ENCODE results near the gene PIK3C2B.

PIK3C2B gene

DNA sequence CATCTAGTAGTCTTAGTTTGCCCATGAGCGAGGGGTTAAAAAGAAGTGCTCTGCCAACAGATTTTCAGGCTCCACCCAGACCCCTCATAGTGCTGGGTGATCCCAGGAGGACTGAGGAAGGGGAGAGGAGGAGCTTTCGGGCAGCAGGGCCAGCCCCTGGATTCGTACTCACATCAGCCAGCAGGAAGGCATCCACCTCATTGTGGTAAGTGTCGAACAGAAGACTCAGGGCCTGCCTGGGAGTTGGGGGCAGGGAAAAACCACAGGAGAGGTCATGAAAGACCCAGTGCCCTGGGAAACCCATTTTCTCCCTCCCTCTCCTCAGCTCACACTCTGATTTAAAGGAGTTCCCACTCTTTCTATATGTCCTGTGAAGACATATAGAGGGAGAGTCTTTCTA lies 34.9 kb downstream of the PIK3C2B start:
- no peak for DNase-seq (ENCODE audit: low read depth)

DNA sequence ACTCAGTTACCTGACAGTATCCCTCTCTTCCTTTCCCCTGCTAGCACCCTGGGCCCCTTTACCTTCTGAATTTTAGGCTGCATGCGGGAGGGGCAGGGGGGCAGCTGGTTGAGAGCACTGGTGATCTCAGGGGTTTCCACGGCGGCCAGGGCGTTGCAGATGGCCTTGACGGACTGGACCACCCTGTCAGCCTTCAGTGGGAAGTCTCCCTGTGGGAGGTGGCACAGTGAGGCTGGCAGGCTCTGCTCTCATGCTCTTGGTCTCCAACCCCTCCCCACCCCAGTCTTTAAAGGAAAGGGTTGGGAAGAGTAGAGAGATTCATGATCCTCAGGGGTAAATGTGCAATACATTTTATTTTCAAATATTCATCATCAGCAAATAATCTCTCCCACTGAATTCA lies 36.9 kb downstream of the PIK3C2B start:
- no peak for DNase-seq (ENCODE audit: low read depth)

DNA sequence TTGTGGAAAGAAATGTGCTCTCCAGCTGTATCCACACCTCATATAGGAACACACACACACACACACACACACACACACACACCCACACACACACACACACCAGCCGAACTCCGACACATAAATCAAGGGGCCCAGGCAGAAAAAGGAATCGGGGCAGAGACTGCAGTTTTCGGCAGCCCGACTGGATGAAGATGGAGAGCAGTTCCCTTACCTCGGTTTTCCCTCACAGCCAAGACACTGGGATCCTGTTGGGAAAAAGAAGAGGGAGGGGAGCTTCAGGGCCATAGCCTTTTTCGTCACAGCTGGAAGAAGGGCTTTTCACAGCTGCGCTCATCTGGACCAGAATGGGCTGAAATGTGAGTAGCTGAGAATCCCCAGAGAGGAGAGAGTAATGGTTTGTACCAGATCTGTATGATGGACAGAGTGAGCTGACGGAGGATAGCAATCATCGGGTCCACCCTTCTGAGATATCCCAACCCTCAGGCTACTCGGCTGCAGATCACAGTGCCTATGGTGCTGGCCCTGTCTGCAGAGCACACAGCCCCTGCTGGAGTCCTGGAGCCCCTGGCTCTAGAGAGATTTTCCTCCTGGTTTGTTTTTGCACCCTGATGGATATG lies 37.7 kb downstream of the PIK3C2B start:
- DNase-seq (ENCODE audit: low read depth), result no peak

DNA sequence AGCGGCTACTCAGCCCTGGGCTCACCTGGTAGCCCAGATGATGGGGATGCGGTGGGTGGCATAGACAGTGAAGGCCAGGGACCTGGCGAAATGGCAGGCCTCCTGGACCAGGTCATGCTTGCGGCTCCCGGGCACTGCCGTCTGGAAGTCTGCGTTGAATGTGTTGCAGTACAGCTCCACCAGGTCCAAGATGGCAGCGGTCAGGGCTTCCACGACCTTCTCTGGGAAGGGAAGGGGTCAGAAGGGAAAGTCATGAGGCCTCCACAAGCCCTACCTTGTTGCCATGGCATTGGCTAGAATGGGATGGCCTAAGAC lies 38.8 kb downstream of the PIK3C2B start:
- no peak for DNase-seq (ENCODE audit: low read depth)

DNA sequence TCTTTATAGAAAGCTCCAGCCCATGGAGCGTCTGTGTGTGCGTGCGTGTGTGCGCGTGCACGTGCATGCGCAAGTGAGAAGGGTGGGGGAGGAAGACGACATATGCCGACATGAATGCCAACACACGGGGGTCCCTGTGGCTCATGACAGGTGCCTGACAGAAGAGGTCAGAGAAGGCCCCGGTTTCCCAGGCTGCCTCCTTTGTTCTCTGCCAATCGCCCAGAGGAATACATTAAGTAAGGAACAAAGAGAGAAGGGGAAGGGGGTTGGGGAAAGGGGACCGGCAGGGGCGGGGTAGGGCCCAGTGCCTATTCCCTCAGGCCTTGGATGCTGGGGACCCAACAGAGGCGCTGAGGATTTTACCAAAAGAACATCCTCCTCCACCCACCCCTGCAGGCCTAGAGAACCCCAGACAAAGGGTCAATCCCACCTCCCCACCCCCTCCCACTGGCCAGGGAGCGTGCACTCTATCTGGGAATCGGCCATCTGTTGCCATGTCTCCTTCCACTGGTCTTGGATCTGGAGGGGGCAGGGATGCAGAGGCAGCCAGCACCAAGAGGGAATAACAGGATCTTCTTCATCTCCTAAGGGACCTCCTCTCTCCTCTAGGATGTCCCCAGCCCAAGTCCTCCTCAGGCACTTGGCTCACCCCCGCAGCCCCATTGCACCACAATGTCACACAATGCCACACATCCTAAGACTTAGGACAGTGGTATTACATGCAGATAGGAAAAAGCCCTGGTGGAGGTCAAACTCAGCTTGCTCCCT lies 39.4 kb downstream of the PIK3C2B start:
- no peak for DNase-seq (ENCODE audit: low read depth)

DNA sequence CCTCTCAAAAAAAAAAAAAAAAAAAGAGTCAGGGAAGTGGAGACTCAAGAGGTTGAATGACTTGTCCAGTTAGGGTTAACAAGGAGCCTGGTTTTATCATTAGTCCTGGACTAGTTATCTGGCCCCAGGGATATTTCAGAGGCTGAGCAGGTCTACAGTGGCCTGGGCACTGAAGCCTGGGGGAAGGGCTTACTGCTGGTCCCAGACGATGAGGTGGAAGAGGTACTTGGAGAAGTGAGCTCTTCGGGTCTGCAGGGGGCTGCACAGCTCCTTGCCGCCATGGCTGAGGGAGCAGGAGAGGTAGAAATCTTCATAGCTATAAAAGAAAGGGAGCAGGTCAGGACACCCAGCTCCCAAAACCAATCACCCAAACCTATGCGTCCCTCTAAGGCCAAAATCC lies 40.1 kb downstream of the PIK3C2B start:
- DNase-seq (ENCODE audit: low read depth), result no peak

DNA sequence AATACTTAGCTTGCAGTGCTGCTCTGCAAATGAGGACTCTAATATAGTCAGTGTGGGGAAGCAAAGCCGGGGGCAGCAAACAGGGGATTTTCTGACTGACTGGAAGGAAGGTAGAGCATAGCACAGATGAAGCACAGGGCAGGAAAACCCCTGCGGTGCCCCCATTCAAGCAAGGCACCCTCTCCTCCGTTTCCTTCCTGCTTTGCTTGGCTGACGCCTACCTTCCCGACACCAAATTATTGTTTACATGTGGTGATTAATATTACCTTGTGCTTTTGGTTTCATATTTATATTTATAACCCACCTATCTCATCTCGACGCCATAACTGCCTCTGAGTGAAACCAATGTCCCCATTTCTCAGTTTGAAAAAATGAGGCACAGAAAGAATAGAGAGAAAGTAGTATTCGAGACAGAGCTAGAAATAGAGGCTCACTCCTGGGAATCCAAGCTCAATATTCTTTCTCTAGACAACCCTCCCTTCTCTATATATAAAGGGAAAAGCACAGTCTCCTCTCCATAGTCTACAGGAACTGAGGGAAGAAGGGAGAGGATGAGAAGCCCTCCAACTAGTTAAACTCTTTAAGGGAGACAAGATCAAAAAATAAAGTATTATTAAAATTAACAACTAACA lies 41.3 kb downstream of the PIK3C2B start:
- peak; percentile 44 for DNase-seq (ENCODE audit: low read depth)

DNA sequence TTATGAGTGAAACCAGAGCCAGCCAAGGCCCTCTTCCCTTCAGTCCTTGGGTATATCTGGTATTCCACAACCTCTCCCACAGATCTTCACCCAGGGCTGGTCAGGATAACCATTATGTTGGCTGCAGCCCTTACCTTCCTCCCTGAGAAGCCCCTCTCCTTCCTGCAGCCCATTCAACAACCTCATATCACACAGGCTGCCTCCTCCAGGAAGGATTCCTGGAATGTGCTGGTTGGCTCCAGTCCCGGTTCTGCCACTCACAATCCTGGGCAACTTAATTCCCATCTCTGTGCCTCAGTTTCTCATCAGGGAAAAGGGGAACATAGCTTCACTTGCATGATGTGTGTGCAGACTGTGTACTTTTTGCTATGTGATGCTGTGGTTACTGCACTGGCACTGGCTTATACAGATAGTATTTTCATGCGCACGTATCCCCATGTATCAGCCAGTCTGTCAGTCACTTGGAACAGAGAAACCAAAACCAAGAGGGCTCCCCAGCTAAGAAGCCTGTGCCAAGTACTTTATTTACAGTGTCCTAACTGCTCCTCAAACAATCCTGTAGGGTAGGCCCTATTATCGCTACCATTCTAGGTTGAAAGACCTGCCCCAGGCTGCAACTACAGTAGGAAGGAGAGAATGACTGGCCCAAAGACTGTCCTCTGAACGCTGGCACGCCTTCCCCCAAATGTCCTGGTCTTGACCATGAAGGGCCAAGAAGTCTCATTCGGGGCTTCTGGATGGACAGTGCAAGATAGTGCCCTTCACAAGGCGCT lies 43.1 kb downstream of the PIK3C2B start:
- no peak for DNase-seq (ENCODE audit: low read depth)

DNA sequence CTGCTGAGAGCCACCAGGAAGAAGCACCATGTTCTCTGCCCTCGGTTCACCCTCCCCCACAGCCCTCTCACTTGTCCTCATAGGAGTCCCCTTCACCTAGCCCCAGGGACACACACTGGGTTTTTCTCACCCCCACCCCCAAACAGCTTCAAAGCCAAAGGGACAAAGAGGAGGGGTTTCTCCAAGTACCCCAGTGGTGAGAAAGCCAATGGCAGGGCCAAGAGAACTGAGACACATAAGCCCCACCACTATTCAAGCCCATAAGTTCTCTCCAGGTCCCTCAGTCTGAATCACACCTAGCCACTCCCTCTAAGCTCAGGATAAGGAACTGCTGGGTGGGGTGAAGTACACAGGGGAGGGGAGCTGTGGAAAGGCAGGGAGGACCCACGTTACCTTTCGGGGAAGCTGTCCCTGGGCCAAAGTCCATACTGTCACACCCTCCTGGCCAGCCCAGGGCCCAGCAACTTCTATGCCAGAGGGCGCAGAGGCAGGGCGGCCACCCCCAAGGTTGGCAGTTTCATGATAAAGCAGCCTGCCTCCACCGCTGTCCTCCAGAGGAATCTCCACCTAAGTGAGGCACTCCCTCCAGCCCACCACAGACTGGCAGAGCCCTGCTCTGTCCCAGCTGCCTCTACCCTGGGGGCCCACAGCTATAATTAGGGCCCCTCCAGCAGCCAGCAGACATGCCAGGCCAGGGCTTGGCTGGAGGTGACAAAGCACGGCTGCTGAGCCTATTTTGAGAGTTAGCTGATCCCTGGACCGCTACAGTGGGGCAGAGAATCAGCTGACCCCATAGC lies 43.9 kb downstream of the PIK3C2B start:
- DNase-seq (ENCODE audit: low read depth), result no peak

DNA sequence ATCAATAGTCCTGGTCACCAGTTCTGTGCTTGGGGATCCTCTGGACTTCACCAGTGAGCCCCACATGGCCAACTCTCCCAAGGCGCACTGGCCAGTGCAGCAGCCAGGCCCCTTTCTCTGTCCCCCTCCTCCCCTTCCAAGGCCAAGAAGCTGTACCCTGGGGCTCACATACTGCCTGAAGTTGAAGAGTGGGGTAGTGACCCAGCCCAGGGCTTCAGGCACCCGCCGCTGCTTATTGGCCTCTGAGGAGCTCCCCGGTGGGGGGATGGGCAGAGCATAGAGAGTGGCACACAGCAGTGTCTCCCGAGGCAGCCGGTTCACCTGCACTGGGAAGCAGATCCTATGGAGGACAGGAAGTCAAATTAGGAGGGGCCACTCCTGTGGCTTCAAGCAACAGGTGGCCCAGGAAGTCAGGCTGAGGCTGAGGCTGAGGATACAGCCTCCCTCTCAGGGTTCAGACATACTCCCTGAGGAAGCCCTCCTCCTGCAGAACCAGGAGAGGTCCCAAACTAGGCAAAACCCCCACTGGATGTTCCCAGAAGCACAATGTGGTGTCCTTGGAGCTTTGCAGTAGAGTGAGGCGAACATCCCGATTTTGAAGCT lies 44.8 kb downstream of the PIK3C2B start:
- no peak for DNase-seq (ENCODE audit: low read depth)

DNA sequence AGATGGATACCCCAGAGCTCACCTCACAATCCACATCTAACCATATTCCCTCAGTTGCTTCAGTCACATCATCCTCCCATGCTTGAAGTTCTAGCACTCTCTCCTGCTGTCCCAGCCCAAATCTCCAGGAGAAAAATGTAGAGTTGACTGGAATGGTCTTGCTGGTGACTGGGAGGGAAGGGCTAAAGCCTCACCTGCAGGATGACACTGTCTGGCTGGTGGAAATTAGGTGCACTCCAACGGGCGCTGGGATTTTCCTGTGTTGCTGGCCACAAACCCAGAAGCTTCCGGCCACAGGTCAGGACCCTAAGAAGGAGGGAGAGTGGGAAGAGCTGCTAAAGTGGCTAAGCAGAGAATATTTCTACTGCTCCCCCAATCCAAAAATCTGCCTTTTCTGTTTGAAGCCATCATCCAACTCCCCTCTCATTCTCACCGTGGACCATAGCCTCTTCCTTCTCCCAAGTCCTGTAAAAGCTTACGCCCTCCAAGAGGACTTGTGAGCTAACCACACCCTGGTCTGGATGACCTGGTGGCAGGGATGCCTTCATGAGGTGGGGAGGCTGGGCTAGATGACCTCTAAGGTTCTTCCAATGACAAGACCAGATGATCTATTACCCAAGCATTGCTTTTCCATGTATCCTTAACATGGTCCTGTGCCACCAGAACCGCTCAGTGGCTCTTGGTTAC lies 45.5 kb downstream of the PIK3C2B start:
- no peak for DNase-seq (ENCODE audit: low read depth)

DNA sequence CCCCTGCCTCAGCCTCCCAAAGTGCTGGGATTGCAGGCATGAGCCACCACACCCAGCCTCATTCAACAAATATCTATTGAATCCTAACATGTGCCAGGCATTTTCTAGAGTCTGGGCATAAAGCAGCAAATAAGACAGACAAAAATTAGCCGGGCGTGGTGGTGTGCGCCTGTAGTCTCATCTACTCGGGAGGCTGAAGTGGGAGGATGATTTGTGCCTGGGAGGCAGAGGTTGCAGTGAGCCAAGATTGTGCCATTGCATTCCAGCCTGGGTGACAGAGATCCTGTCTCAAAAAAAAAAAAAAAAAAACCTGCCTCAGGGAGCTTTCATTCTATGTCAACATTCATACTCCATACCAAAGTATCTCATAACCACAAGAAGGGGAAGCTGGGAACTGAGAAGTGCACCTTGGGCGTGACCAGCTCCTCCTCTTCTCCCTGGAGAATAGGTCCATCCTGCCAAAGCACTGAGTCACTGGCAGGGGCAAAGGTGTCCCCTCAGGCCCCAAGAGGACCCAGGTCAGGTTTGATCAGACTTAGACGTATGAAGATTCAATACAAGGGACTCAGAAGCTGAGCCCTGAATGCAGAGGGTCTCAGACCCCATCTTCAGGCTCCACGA lies 46.2 kb downstream of the PIK3C2B start:
- DNase-seq (ENCODE audit: low read depth), result no peak

DNA sequence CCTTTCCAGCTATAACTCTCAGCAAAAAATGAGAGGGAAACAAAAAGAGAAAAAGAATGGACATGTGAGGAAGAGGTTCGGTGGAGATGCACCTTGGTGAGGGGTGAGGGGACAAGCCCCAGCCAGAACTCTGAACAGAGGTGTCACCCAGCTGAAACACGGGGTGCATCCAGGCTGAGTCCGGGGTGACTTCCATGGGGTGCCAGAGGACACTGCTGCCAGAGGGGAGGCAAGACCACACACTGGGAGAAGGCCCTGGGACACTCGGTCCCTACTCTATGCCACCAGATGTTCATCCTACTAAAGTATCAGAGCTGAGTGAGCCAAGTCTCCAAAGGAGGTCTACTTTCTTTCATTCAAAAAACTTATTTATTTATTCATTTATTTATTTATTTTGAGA lies 46.9 kb downstream of the PIK3C2B start:
- DNase-seq (ENCODE audit: low read depth), result no peak

DNA sequence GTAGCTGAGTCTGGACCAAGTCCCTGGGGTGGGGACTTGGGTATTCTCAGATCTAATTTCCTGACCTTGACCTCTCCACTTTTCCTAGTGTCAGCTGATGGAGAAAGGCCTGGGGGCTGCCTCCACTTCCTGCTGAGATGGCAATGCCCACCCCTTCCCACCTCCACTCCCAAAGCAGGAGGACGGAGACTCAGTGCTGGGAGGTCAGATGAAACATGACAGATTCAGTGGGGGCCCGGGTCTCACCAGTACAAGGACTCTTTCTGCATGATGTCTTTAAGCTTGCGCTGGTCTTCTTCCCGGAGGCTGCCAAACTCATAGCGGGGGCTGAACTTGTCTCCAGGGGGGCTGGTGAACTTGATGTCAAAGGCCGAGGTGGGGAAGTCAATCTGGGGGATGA lies 47.4 kb downstream of the PIK3C2B start:
- DNase-seq (ENCODE audit: low read depth), result no peak

DNA sequence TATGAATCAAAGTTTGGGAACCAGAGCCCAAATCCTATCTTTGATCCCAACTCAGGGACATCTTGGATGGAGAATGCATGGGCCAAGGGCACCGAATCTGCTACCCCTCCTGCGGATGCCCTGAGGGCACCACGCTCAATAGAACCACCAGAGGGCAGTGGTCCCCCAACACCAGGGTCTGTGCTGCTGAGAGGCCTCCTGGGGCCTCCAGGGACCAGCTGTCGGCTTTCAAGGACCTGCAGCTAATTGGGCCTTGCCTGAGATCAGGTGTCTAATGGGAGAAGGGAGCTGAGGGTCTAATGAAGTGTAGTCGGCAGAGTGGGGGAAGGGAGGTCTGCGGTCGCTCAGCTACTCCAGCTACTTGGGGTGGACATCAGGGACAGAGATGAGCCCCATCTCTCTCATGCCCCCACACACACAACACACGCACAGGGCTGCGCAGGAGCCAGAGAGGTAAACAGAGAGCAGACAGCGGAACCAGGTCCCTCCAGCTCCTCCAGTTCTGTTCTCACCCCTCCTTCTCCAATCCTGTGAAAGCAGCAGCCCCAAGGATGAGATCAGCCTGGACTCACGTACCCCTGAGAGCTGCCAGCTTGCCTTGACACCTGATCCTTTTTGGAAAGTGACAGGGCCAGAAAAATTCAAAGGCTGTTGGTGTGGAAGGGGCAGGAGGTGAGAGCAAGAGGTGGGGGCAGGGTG lies 48.0 kb downstream of the PIK3C2B start:
- peak; percentile 57 for DNase-seq (ENCODE audit: low read depth)

DNA sequence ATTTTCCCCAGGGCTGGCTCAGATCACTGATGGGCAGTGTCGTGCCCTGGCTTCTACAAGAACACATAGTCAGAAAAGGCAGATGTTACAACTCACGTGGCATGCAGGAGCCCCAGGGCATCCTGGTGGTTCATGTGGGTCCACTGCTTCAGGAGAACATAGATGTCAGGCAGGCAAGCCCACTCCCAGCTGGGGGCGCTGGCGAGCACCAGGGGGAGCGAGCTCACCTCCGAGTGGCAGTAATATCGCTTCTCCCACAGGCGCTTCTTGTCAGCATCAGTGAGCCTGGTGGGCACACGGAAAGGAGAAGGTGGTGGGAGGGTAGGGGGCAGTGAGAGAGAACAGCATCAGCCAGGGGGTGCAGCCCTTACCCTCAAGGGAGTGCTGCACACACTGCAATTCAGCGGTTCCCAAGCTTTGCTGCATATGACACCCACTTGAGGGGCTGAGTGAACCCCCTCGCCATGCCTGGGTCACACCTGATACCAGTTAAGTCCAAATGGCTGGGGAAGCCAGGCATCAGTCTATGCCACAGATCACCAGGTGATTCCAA lies 48.7 kb downstream of the PIK3C2B start:
- DNase-seq (ENCODE audit: low read depth), result peak; percentile 18

All from activated T-helper 1 cell treated with Interleukin-2 at 50 U/mL for 16 hours (primary cell).